Measurements from ENCODE around the gene POU2F3.

DNA sequence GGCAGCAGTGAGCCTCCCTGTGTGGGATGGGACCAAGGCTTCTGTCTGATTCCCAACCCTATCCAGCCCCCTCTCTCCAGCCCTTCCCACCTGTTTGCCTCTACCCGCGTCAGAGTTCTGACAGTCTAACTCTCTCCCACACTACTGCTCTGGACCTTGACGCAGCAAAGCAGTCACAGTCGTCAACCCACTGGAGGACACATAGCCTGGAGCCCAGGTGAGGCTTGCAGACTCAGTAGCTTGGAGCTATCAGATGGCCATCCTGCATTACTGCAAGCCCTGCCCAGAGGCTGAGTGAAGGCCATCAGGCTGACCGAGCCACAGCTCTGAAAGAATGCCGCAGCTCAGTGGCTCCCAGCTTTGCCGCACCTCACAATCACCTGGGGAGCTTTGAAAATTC, 25.4 kb upstream of the POU2F3 start:
- TF ChIP-seq POLR2A (IDR thresholded peaks at IDR 0.05; ENCODE audit: low read length) (no peak), GATA1 (IDR thresholded peaks at IDR 0.05; ENCODE audit: low read depth, low read length) (no peak)

Measured in erythroblast (primary cell).